Gastroesophageal sphincter (tissue), 4 donors: ENCODE measurements around the gene QARS1. TPM values are rescaled to one million over a fixed set of nuclear protein-coding genes. Genes with fewer than 3 reads are reported as not detected.
A peak's percentile ranks its signal among the peaks of the same experiment; 100 is the strongest.

Source experiments
- ATAC-seq: fragments of 150-250 bp; one replicate; pipeline ENCODE4 v1.9.1; 2016; ENCODE audit warnings: mild to moderate bottlenecking, moderate library complexity
- H3K27ac ChIP-seq, 4 donors: fragments of 200-600 bp; sonication (generic) in 3 of 4; 1 replicate in 3 of 4; 2 replicates in 1 of 4; pipeline ENCODE4 v1.5.1; 2016 to 2019
- H3K27me3 ChIP-seq: fragments of 200-600 bp; sonication (generic); one replicate; pipeline ENCODE4 v1.5.1; 2019
- H3K36me3 ChIP-seq, 2 donors: fragments of 200-600 bp; sonication (generic); one replicate each; pipeline ENCODE4 v1.5.1; 2019; ENCODE audit warnings: control low read depth in 1 of 2
- H3K4me1 ChIP-seq, 3 donors: fragments of 200-600 bp; sonication (generic); 1 replicate in 2 of 3; 2 replicates in 1 of 3; pipeline ENCODE4 v1.5.1; 2016 to 2019; ENCODE audit warnings: control low read depth in 2 of 3
- H3K4me3 ChIP-seq, 2 donors: fragments of 200-600 bp; sonication (generic); one replicate each; pipeline ENCODE4 v1.5.1; 2019; ENCODE audit warnings: mild to moderate bottlenecking in 1 of 2, moderate library complexity in 1 of 2
- H3K9me3 ChIP-seq, 3 donors: fragments of 200-600 bp; sonication (generic); one replicate each; pipeline ENCODE4 v1.5.1; 2017 to 2019; ENCODE audit warnings: control low read depth in 2 of 3
- EP300 ChIP-seq: sonication (generic); formaldehyde crosslinking; IDR thresholded peaks from one replicate; pipeline ENCODE4 v1.6.1; 2017; ENCODE audit warnings: antibody characterized with exemption, mild to moderate bottlenecking
- POLR2A ChIP-seq, 2 donors: fragments of 450-650 bp; IDR thresholded peaks; one replicate each; pipeline ENCODE4 v1.6.1; 2017; ENCODE audit warnings: antibody characterized with exemption in 2 of 2, mild to moderate bottlenecking in 2 of 2, moderate library complexity in 1 of 2
- POLR2AphosphoS5 ChIP-seq: sonication (generic); formaldehyde crosslinking; IDR thresholded peaks from one replicate; pipeline ENCODE4 v1.6.1; 2017; ENCODE audit warnings: antibody characterized with exemption
- WGBS, 2 donors: methylation state at CpG; one replicate each; pipeline ENCODE4 v1.1.5; 2018; ENCODE audit warnings: low coverage in 1 of 2; 5-methylcytosine and 5-hydroxymethylcytosine counted together
- total RNA-seq, 4 donors: library from RNA; depleted of rRNA; stranded (reverse); fragments of >200 nt; gene quantifications; one replicate each; pipeline ENCODE4 v1.1.0, GENCODE V29; 2016
- TF ChIP-seq, protein P1 (sequence below), 4 experiments: fragments of 200-600 bp in 2 of 4; fragments of 450-650 bp in 2 of 4; sonication (generic) in 1 of 4; IDR thresholded peaks; one replicate each; pipeline ENCODE4 v1.5.1; 2017 to 2019; ENCODE audit warnings: antibody characterized with exemption in 4 of 4, mild to moderate bottlenecking in 2 of 4, moderate library complexity in 2 of 4

Gene QARS1
- total RNA-seq, 4 donors from 2014 or later = 148 to 205 (median 183) TPM

DNA sequence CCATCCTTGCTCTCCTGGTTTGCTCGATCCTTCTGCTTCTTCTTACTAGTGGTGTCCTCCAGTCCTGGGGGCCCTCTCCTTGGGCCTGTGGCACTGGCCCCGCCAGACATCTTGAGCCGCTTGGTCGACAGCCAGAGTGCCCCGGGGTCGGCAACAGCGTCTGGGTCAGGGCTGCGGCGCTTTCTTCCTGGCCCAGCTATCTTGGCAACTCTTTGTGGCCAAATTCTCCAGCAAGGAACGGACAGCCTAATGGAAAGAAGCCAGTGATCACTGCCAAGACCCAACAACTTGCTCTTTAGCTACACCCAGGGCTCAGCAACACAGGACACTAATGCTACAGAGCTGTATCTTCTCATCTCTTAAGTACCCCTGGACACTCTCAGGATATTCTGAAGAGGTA is 14.5 kb upstream of the QARS1 start:
- WGBS, 2 donors = 59% methylated on average over 8 of the region's 10 CpGs; no CpG with 5 or more reads in 1 of the 2 donors
- Histone ChIP-seq H3K36me3 (peaks cover 4 to 83% of the 10 kb centered on the region in 2 donors), H3K4me1 (peaks cover 0 to 44% (median 13%) of the 10 kb centered on the region in 3 donors), H3K27me3 (no peaks in the 10 kb centered on the region), H3K9me3 (no peaks in the 10 kb centered on the region), H3K4me3 (no peak overlapping the region), H3K27ac (peak overlapping the region in 3 of 4 donors; percentile 96 to 98 (median 97))
- TF ChIP-seq, protein P1, sequence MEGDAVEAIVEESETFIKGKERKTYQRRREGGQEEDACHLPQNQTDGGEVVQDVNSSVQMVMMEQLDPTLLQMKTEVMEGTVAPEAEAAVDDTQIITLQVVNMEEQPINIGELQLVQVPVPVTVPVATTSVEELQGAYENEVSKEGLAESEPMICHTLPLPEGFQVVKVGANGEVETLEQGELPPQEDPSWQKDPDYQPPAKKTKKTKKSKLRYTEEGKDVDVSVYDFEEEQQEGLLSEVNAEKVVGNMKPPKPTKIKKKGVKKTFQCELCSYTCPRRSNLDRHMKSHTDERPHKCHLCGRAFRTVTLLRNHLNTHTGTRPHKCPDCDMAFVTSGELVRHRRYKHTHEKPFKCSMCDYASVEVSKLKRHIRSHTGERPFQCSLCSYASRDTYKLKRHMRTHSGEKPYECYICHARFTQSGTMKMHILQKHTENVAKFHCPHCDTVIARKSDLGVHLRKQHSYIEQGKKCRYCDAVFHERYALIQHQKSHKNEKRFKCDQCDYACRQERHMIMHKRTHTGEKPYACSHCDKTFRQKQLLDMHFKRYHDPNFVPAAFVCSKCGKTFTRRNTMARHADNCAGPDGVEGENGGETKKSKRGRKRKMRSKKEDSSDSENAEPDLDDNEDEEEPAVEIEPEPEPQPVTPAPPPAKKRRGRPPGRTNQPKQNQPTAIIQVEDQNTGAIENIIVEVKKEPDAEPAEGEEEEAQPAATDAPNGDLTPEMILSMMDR (IDR thresholded peaks at IDR 0.05) = no peak
- TF ChIP-seq POLR2A (IDR thresholded peaks at IDR 0.05) = no peak
- no peak for TF ChIP-seq POLR2AphosphoS5
- no peak for TF ChIP-seq EP300
- no peak for ATAC-seq

DNA sequence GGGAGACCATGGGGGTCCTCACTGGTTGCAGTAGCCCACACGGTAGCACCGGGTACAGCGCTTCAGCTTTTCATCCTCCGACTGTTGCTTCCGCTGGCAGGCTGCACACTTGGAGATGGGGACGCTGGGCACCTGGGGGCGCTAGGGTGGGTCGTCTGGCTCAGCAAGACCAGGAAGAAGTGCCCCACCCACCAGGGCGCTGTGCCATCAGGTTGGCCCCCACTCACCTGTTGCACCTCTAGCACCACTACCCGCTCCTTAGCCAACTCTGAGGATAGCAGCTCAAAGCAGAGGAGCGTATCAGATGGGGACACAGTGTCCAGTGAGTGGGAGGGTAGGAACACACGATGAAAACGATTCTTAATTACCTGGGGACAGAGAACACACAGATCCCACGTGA is 7.7 kb upstream of the QARS1 start:
- peaks cover 0 to 6% (median 0%) of the 10 kb centered on the region in 3 donors for H3K4me1 ChIP-seq
- no peak overlapping the region for H3K4me3 ChIP-seq
- H3K9me3 ChIP-seq = no peaks in the 10 kb centered on the region
- H3K36me3 ChIP-seq = peaks cover 4 to 100% of the 10 kb centered on the region in 2 donors
- H3K27ac ChIP-seq = no peak overlapping the region
- WGBS, 2 donors = 84 to 100% methylated on average over 1 to 3 of the region's 14 CpGs
- TF ChIP-seq POLR2AphosphoS5 (no peak), EP300 (no peak), POLR2A (IDR thresholded peaks at IDR 0.05) (no peak)
- TF ChIP-seq, protein P1 (IDR thresholded peaks at IDR 0.05) = no peak
- H3K27me3 ChIP-seq = no peaks in the 10 kb centered on the region
- ATAC-seq = no peak

DNA sequence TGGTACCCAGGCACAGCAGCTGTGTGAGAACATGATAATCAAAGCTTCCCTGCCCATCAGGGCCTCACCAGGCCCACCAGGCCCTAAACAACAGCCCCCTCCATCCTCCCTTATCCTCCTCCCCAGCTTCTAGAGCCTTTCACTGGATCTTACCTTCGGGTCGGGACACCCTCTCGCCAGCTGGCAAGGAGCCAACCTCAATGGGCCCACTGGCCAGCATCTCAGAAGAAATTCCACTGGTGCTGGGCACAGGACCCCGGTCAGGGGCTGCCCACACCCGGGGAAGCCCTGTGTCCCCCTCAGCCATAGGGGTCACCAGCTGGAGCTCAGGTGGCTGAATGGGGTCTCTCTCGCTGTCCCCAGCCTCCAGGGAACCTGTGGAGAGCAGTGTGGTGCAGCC is 6.8 kb upstream of the QARS1 start:
- Histone ChIP-seq H3K36me3 (peaks cover 4 to 100% of the 10 kb centered on the region in 2 donors), H3K27ac (no peak overlapping the region), H3K27me3 (no peaks in the 10 kb centered on the region), H3K9me3 (no peaks in the 10 kb centered on the region), H3K4me1 (no peaks in the 10 kb centered on the region), H3K4me3 (no peak overlapping the region)
- ATAC-seq = no peak
- no CpG with 5 or more reads among the region's 6 CpGs for WGBS, 2 donors
- TF ChIP-seq POLR2AphosphoS5 (no peak), POLR2A (IDR thresholded peaks at IDR 0.05) (no peak), EP300 (no peak)
- TF ChIP-seq, protein P1 (IDR thresholded peaks at IDR 0.05) = no peak

DNA sequence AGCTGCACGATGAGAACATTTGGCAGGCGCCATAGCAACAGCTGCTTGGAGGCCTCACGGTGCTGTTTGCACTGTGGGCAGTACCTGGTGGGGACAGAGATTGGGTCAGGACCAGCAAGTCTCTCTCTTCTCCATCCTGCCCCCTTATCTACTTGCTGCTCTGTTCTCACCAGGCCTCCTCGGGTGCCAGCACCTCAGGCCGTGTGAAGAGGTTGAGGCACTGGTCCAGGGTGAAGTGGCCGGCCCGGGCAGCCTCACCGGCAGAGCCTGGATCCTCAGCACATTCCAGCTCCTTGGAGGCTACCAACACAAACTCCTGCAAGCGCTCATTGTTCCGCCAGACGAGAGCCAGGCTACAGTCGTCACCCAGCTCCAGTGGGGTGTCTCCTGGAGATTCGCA is 6.2 kb upstream of the QARS1 start:
- no peak for ATAC-seq
- Histone ChIP-seq H3K27me3 (no peaks in the 10 kb centered on the region), H3K4me3 (no peak overlapping the region), H3K4me1 (peaks cover 0 to 5% (median 0%) of the 10 kb centered on the region in 3 donors), H3K27ac (no peak overlapping the region), H3K9me3 (no peaks in the 10 kb centered on the region), H3K36me3 (peaks cover under 1 to 96% of the 10 kb centered on the region in 2 donors)
- 66% methylated on average over 3 of the region's 13 CpGs; no CpG with 5 or more reads in 1 of the 2 donors for WGBS, 2 donors
- TF ChIP-seq, protein P1 (IDR thresholded peaks at IDR 0.05) = no peak
- TF ChIP-seq EP300 = no peak
- TF ChIP-seq POLR2A (IDR thresholded peaks at IDR 0.05) = no peak
- TF ChIP-seq POLR2AphosphoS5 = no peak

DNA sequence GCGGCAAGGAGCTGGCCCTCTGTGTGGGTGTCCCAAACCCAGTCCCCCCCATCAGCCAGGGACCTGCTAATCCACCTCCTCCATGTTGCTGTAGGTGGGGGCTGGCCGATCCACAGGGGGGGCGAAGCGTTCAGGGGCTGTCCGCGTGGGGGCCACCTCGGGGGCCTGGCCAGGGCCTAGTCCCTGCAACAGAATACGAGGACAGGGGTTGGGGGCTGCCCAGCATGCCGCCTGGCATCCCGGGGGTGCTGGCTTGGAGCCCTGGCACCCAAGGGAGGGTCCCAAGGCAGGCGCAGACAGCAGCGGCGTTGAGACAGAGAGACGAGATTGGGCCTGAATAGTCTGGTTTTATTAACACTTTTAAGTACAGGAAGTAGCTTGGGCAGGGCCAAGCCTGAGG is 3.8 kb upstream of the QARS1 start:
- no peak for ATAC-seq
- TF ChIP-seq, protein P1 (IDR thresholded peaks at IDR 0.05) = no peak
- TF ChIP-seq POLR2AphosphoS5 (no peak), POLR2A (IDR thresholded peaks at IDR 0.05) (no peak), EP300 (no peak)
- 70% methylated on average over 2 of the region's 14 CpGs; no CpG with 5 or more reads in 1 of the 2 donors for WGBS, 2 donors
- no peak overlapping the region for H3K4me3 ChIP-seq
- H3K27me3 ChIP-seq = no peaks in the 10 kb centered on the region
- no peaks in the 10 kb centered on the region for H3K9me3 ChIP-seq
- H3K36me3 ChIP-seq = peaks cover 0 to 72% of the 10 kb centered on the region in 2 donors
- no peak overlapping the region for H3K27ac ChIP-seq
- H3K4me1 ChIP-seq = peaks cover 0 to 25% (median 15%) of the 10 kb centered on the region in 3 donors
